H1 (cell line): ENCODE measurements around the gene GOLGA8J. TPM values are rescaled to one million over a fixed set of nuclear protein-coding genes. Genes with fewer than 3 reads are reported as not detected.
A peak's percentile ranks its signal among the peaks of the same experiment; 100 is the strongest.
"Not testable (repeated sequence)": the region's sequence is repeated elsewhere in the genome, so short reads cannot be mapped to it uniquely, and the experiment has no call there.

Experiments used
- CTCF ChIA-PET: fragments of 300-600 bp; sonication (Branson Sonifier 250); formaldehyde crosslinking; loops from one replicate; lab custom pipeline; 2021; ENCODE audit not compliant: partially characterized antibody; lab: Charles Lee
- POLR2A ChIA-PET: fragments of 300-600 bp; sonication (Branson Sonifier 250); formaldehyde crosslinking; loops from one replicate; lab custom pipeline; 2021; ENCODE audit warnings: inconsistent platforms; ENCODE audit not compliant: partially characterized antibody; lab: Charles Lee
- DNase-seq, 2 experiments: peaks; one replicate each; pipeline versions ENCODE4 v3.0.0 to v3.0.0-alpha.2; 2010 to 2022; ENCODE audit warnings: low spot score in 2 of 2, low read depth in 1 of 2, mixed read lengths in 1 of 2
- FAIRE-seq: peaks from 2 replicates; lab custom pipeline; 2011; peaks lifted over from hg19 to GRCh38; lab: Jason Lieb, UNC
- H2AFZ ChIP-seq: 2 replicates; pipeline ENCODE4 v1.8.1; 2012; ENCODE audit warnings: low read length, inconsistent platforms
- H2AK5ac ChIP-seq: 2 replicates; pipeline ENCODE4 v1.6.1; 2013; ENCODE audit warnings: low read depth, low read length
- H2BK120ac ChIP-seq: replicated peaks from 2 replicates; pipeline ENCODE3; 2013; ENCODE audit warnings: low read depth, low read length, inconsistent platforms
- H2BK12ac ChIP-seq: 2 replicates; pipeline ENCODE4 v1.6.1; 2013; ENCODE audit warnings: low read depth, low read length
- H2BK15ac ChIP-seq: 2 replicates; pipeline ENCODE4 v1.6.1; 2013; ENCODE audit warnings: low read length
- H2BK20ac ChIP-seq: 2 replicates; pipeline ENCODE4 v1.6.1; 2013; ENCODE audit warnings: low read length
- H2BK5ac ChIP-seq: 2 replicates; pipeline ENCODE4 v1.6.1; 2013; ENCODE audit warnings: low read depth, low read length
- H3K14ac ChIP-seq: 2 replicates; pipeline ENCODE4 v1.6.1; 2013; ENCODE audit warnings: inconsistent platforms; ENCODE audit not compliant: insufficient read length
- H3K18ac ChIP-seq: 2 replicates; pipeline ENCODE4 v1.6.1; 2013; ENCODE audit warnings: low read length; ENCODE audit errors: extremely low read depth
- H3K23ac ChIP-seq: 2 replicates; pipeline ENCODE4 v1.6.1; 2013; ENCODE audit warnings: inconsistent platforms; ENCODE audit not compliant: insufficient read length
- H3K23me2 ChIP-seq: 2 replicates; pipeline ENCODE4 v1.6.1; 2013; ENCODE audit warnings: low read depth, low read length
- H3K27ac ChIP-seq: 2 replicates; pipeline ENCODE4 v1.6.1; 2011; ENCODE audit warnings: low read depth, low read length, inconsistent platforms
- H3K27me3 ChIP-seq, 4 experiments: replicated peaks in 1 of 4; 1 replicate in 1 of 4; 2 replicates in 3 of 4; pipeline versions ENCODE4 v1.6.1 to v1.8.1; 2011 to 2013; ENCODE audit warnings: low read length in 3 of 4, mild to moderate bottlenecking in 3 of 4, inconsistent platforms in 2 of 4, mixed read lengths in 2 of 4, moderate library complexity in 1 of 4; ENCODE audit not compliant: control insufficient read depth in 3 of 4, insufficient read depth in 3 of 4; ENCODE audit errors: extremely low read depth in 1 of 4
- H3K36me3 ChIP-seq, 4 experiments: 2 replicates each; pipeline versions ENCODE4 v1.6.1 to v1.8.1; 2011 to 2013; ENCODE audit warnings: mild to moderate bottlenecking in 4 of 4, low read length in 3 of 4, moderate library complexity in 2 of 4, control low read depth in 1 of 4, inconsistent platforms in 1 of 4; ENCODE audit not compliant: insufficient read depth in 4 of 4, control insufficient read depth in 2 of 4
- H3K4ac ChIP-seq: replicated peaks from 2 replicates; pipeline ENCODE3; 2013; ENCODE audit warnings: low read length, low read depth, mixed read lengths, inconsistent platforms; ENCODE audit not compliant: insufficient read length
- H3K4me1 ChIP-seq, 4 experiments: replicated peaks in 1 of 4; 1 replicate in 1 of 4; 2 replicates in 3 of 4; pipeline versions ENCODE4 v1.6.1 to v1.8.1; 2011 to 2013; ENCODE audit warnings: low read length in 3 of 4, inconsistent platforms in 2 of 4, mixed read lengths in 1 of 4; ENCODE audit not compliant: insufficient read depth in 4 of 4, control insufficient read depth in 3 of 4
- H3K4me2 ChIP-seq, 2 experiments: 2 replicates each; pipeline versions ENCODE4 v1.6.1 to v1.8.1; 2011 to 2013; ENCODE audit warnings: low read depth in 2 of 2, low read length in 2 of 2, control low read depth in 1 of 2, inconsistent platforms in 1 of 2, mild to moderate bottlenecking in 1 of 2; ENCODE audit not compliant: insufficient read depth in 1 of 2
- H3K4me3 ChIP-seq, 4 experiments: fragments of 200-600, 300-600 bp in 1 of 4; sonication (generic), shearing (Covaris generic), sonication (Bioruptor Twin) in 1 of 4; 2 replicates each; pipeline versions ENCODE4 v1.5.1 to v1.8.1; 2011 to 2016; ENCODE audit warnings: low read length in 4 of 4, low read depth in 3 of 4, control low read depth in 2 of 4, inconsistent platforms in 2 of 4, mild to moderate bottlenecking in 2 of 4, mixed read lengths in 1 of 4, moderate library complexity in 1 of 4; ENCODE audit not compliant: insufficient read depth in 2 of 4; ENCODE audit errors: extremely low read depth in 1 of 4
- H3K56ac ChIP-seq: replicated peaks from 2 replicates; pipeline ENCODE3; 2013; ENCODE audit warnings: low read depth, mild to moderate bottlenecking, mixed read lengths, low read length, inconsistent platforms; ENCODE audit not compliant: insufficient read length
- H3K79me1 ChIP-seq: 2 replicates; pipeline ENCODE4 v1.6.1; 2013; ENCODE audit warnings: low read depth, low read length, control low read depth
- H3K79me2 ChIP-seq, 2 experiments: 2 replicates each; pipeline versions ENCODE4 v1.6.1 to v1.8.1; 2012 to 2013; ENCODE audit warnings: low read length in 2 of 2, mild to moderate bottlenecking in 2 of 2, inconsistent platforms in 1 of 2; ENCODE audit not compliant: insufficient read depth in 2 of 2, control insufficient read depth in 1 of 2
- H3K9ac ChIP-seq, 4 experiments: replicated peaks in 1 of 4; 1 replicate in 1 of 4; 2 replicates in 3 of 4; pipeline versions ENCODE4 v1.6.1 to v1.8.1; 2011 to 2013; ENCODE audit warnings: low read depth in 3 of 4, low read length in 3 of 4, control low read depth in 2 of 4, mild to moderate bottlenecking in 2 of 4, moderate library complexity in 2 of 4, inconsistent platforms in 1 of 4; ENCODE audit errors: extremely low read depth in 1 of 4
- H3K9me3 ChIP-seq, 2 experiments: 2 replicates each; pipeline versions ENCODE4 v1.6.1 to v1.8.1; 2012 to 2013; ENCODE audit warnings: mild to moderate bottlenecking in 2 of 2, moderate library complexity in 2 of 2, control low read depth in 1 of 2, inconsistent platforms in 1 of 2, low read depth in 1 of 2, low read length in 1 of 2, mixed read lengths in 1 of 2; ENCODE audit not compliant: insufficient read depth in 2 of 2
- H4K20me1 ChIP-seq, 2 experiments: replicated peaks in 1 of 2; 2 replicates each; pipeline versions ENCODE3 to v1.8.1; 2011 to 2013; ENCODE audit warnings: inconsistent platforms in 2 of 2, low read length in 2 of 2, mild to moderate bottlenecking in 1 of 2; ENCODE audit not compliant: insufficient read depth in 2 of 2, control insufficient read depth in 1 of 2
- H4K5ac ChIP-seq: 2 replicates; pipeline ENCODE4 v1.6.1; 2013; ENCODE audit warnings: low read length, low read depth, mixed read lengths, inconsistent platforms; ENCODE audit not compliant: insufficient read length
- H4K8ac ChIP-seq: 2 replicates; pipeline ENCODE4 v1.8.0; 2013; ENCODE audit warnings: mild to moderate bottlenecking, moderate library complexity, low read length, inconsistent platforms; ENCODE audit not compliant: insufficient read depth; ENCODE audit errors: extremely low read depth
- H4K91ac ChIP-seq: replicated peaks from 2 replicates; pipeline ENCODE3; 2013; ENCODE audit warnings: low read length, mixed read lengths, inconsistent platforms; ENCODE audit not compliant: insufficient read length
- WGBS, 2 experiments: shearing (Covaris generic) in 1 of 2; methylation state at CpG; one replicate each; pipeline versions ENCODE4 v1.1.6 to v1.1.7; 2013 to 2015; ENCODE audit warnings: low lambda C conversion rate in 2 of 2, mixed read lengths in 2 of 2, inconsistent platforms in 1 of 2, low coverage in 1 of 2, missing lambda C conversion rate in 1 of 2; ENCODE audit not compliant: insufficient replicate concordance in 2 of 2, insufficient coverage in 1 of 2, insufficient read length in 1 of 2; ENCODE audit errors: extremely low coverage in 1 of 2, missing lambda C conversion rate in 1 of 2; 5-methylcytosine and 5-hydroxymethylcytosine counted together
- polyA plus RNA-seq, 7 experiments: library from polyadenylated mRNA; depleted of rRNA in 3 of 7; stranded (reverse) in 5 of 7; unstranded in 2 of 7; fragments of >200 nt in 5 of 7; fragments of 200-250 nt in 2 of 7; gene quantifications; 1 replicate in 5 of 7; 2 replicates in 1 of 7; 4 replicates in 1 of 7; pipeline versions ENCODE4 v1.2.1 to v1.2.3, GENCODE V29; 2011 to 2013; ENCODE audit warnings: missing spikeins in 2 of 7, mixed read lengths in 2 of 7
- total RNA-seq: library from RNA; stranded (reverse); fragmentation: NEBNext Ultra II Directional; extraction: Animal tissue kit (Norgen Biotek cat#: 25700); gene quantifications from 2 replicates; pipeline ENCODE4 v1.2.1, GENCODE V29; 2021

The GOLGA8J gene
- total and polyA plus RNA-seq, 2 of the 8 experiments (the other 6 are each of a cell fraction or from before 2014, with no cell fraction given), result not detected

- not testable (repeated sequence) for H3K56ac ChIP-seq, H3K27ac ChIP-seq, H2BK20ac ChIP-seq, H3K23me2 ChIP-seq, H2AK5ac ChIP-seq, H3K9me3 ChIP-seq, H4K5ac ChIP-seq, H4K8ac ChIP-seq, H3K4me3 ChIP-seq, H3K9ac ChIP-seq, H3K4me1 ChIP-seq, FAIRE-seq, H3K4me2 ChIP-seq, H2BK15ac ChIP-seq, H3K14ac ChIP-seq, H3K18ac ChIP-seq, H2BK120ac ChIP-seq, H2BK5ac ChIP-seq, H4K91ac ChIP-seq, H4K20me1 ChIP-seq, DNase-seq, H3K36me3 ChIP-seq, H3K4ac ChIP-seq, H3K23ac ChIP-seq, H3K27me3 ChIP-seq, H3K79me1 ChIP-seq, H3K79me2 ChIP-seq, H2BK12ac ChIP-seq
- ChIA-PET POLR2A (interaction anchor here (1.0 kb wide), 1 partner anchor 223 kb away, joined by 3 read pairs; no protein-coding TSS in a partner anchor), CTCF (interaction anchor here (1.2 kb wide), 1 partner anchor 28 kb away, joined by 5 read pairs; no protein-coding TSS in a partner anchor)
- peak overlapping the region; percentile 44; the same call in 1 of the 2 replicates for H2AFZ ChIP-seq
- 98% methylated on average over 22 of the region's 22 CpGs; no CpG with 5 or more reads in 1 of the 2 experiments for WGBS, 2 experiments
These were observed 37.9 kb upstream of the GOLGA8J start for GRCh38 chr15:30044826-30045225.
